Peyer's patch (tissue), 4 donors: ENCODE data around the gene UBAC2.

Source experiments
- POLR2A ChIP-seq, 2 donors: fragments of 450-650 bp; IDR thresholded peaks; one replicate each; pipeline ENCODE4 v1.5.1; 2017; ENCODE audit warnings: antibody characterized with exemption in 2 of 2, mild to moderate bottlenecking in 2 of 2, moderate library complexity in 2 of 2
- TF ChIP-seq, protein P1 (sequence below), 6 experiments: fragments of 450-650 bp in 4 of 6; fragments of 200-600 bp in 2 of 6; sonication (generic) in 1 of 6; IDR thresholded peaks; one replicate each; pipeline ENCODE4 v1.5.1; 2017 to 2019; ENCODE audit warnings: antibody characterized with exemption in 6 of 6, mild to moderate bottlenecking in 3 of 6, moderate library complexity in 1 of 6

DNA sequence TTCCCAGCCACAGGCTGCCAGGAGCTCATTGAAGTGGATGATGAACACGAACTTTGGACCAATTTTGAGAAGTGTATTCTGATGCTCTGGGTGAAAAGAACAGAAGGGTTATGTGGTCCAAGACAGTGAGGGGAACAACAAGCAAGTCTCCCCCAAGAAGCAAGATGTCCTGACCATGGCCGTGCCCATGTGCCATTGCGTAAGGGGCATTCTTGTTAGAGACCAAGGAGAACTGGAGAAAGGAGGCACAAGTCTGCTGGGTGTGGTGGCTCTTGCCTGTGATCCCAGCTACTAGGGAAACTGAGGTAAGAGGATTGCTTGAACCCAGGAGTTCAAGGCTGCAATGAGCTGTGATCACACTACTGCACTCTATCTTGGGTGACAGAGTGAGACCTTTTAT lies 27.0 kb upstream of the UBAC2 start:
- no peak for TF ChIP-seq POLR2A (IDR thresholded peaks at IDR 0.05)
- TF ChIP-seq, protein P1, sequence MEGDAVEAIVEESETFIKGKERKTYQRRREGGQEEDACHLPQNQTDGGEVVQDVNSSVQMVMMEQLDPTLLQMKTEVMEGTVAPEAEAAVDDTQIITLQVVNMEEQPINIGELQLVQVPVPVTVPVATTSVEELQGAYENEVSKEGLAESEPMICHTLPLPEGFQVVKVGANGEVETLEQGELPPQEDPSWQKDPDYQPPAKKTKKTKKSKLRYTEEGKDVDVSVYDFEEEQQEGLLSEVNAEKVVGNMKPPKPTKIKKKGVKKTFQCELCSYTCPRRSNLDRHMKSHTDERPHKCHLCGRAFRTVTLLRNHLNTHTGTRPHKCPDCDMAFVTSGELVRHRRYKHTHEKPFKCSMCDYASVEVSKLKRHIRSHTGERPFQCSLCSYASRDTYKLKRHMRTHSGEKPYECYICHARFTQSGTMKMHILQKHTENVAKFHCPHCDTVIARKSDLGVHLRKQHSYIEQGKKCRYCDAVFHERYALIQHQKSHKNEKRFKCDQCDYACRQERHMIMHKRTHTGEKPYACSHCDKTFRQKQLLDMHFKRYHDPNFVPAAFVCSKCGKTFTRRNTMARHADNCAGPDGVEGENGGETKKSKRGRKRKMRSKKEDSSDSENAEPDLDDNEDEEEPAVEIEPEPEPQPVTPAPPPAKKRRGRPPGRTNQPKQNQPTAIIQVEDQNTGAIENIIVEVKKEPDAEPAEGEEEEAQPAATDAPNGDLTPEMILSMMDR (IDR thresholded peaks at IDR 0.05): no peak
